Pons (tissue), 1 donor: ENCODE measurements around the gene PLP2.

Experiments
- DNase-seq: peaks from one replicate; pipeline ENCODE4 v3.0.0-alpha.2; 2016; ENCODE audit warnings: low spot score

Gene PLP2

DNA sequence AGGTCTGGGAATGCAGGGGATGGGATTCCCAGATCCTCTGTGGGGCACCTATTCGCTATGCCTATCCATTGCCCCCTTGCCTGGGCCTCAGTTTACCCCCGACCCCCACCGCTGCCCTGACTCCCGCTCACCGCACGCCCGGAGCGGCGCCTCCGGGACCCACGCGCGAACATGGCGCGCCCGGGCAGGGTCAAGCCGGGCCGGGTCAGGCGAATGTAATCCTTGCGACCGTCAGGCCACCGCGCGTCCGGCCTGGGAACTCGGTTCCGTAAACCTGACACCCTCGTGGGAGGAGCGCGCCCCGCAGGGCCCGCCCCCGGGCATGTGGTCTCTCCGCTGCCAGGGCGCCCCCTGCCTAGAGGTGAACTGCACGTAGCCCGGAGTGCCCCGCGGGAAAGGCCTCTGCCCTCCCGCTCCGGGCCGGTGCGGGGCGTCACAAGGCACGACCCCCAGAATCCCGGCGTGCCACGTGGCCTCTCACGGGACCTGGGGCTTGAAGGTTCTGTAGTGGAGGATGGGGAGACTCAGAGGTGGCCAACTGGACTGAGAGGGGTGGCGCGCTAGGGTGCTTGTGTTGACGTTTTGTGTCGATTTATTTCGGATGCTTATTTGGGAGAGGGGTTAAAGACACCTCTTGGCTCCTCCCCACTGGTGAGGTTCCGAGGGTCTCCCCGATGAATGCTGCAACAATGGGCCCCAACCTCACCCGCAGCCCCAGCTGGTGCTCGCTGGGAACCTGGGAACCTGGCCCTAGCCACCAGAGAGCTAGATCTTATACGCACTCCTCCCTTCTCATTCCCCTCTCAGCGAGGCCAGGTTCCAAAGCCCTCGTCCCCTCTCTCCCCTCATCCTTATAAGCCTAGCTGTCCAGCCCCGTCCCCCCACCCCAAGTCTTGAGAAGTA is 14.7 kb downstream of the PLP2 start, which contains the start of gene PRICKLE3:
PRICKLE3 (minus strand) TSS at position 249 of the 903 bp plus-strand sequence; CDS start at position 173, 76 bp downstream.
- no peak for DNase-seq

DNA sequence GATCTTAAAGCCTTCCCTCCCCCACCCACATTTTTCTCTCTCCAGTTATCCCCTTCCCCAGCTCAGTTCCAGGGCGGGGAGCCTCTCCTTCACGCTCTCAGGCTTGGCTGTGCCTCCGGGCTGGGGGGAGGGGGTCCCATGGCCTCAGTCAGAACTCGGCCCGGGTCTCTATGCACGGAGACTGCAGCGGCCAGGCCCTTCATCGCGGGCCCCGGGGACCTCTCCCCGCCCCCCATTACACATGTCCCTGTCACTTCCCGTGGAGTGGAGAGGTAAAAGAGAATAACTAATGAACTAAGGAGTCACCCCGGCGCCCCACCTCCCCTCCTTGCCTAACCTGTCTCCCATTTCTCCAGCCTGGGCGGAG is 15.3 kb downstream of the PLP2 start:
- no peak for DNase-seq

DNA sequence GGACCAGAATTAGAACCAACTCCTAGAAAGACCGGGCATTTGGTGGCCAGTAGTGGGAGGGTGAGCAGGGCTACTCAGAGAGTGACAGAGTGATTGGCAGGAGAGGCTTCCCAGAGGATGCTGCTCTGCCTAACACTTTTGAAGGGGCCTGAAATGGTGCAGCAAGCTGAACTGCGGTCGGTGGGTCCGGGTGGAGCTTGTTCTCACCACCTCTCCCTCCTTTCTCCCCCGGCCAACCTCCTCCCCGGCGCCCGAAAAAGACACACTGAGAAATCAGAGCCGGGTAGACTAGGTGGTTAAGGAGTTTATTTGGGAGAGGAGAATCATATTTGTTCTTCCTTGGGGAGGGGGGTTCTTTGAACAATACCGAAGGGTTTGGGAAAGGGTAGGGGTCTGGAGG is 15.8 kb downstream of the PLP2 start:
- DNase-seq: no peak

DNA sequence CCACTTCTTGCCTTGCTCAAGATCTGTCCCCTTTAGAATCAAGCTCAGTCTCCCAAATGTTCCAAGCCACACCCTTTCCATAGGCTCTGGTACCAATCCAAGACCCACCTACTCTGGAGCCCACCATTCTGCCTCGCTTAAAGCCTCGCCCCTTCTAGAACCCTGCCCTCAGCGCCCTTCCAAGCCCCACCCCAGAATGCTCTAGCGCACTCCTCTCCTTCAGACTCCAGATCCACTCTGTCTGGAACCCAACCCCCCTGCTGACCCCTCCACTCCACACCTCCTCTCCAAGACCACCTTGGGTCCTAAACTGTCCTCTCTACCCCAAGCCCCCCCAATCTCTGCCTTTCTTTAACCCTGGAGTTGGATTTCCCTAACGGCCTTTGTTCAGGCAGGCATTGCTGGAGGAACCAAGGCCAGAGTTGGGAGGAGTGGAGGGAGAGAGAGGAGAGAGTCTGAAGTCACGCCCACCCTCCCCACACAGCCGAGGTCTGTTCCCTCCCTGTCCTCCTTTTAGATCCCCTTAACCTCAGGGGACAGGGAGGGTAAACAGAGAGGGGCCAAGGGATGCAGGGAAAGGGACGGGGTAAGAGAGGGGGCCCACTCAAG is 16.9 kb downstream of the PLP2 start:
- no peak for DNase-seq

- no peak for DNase-seq
Observed at GRCh38 chrX:49189606-49190005, 17.9 kb downstream of the PLP2 start.

- peak; percentile 99 for DNase-seq
Observed at GRCh38 chrX:49190821-49191573, 19.3 kb downstream of the PLP2 start.

DNA sequence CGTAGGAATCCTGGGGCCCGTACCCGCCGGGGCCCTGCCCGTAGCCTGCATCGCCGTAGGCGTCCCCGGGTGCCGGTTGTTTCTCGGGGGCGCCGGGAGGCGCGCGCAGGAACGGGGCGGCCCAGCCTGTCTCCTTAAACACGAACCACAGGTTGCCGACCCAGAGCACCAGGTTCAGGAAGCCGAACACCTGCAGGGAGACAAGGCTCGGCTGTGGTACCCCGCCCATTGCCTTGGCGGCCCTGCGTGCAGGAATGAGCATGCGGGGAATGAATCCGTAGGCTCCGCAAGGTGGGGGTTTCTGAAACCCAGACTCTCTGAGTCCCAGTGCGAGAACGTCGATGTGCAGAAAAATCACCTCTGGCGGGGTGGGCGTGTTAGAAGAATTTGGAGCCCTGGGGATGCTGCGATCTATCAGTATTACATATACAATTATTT is 19.9 kb downstream of the PLP2 start:
- no peak for DNase-seq

- DNase-seq: no peak
Observed at GRCh38 chrX:49192722-49193328, 21.1 kb downstream of the PLP2 start.

DNA sequence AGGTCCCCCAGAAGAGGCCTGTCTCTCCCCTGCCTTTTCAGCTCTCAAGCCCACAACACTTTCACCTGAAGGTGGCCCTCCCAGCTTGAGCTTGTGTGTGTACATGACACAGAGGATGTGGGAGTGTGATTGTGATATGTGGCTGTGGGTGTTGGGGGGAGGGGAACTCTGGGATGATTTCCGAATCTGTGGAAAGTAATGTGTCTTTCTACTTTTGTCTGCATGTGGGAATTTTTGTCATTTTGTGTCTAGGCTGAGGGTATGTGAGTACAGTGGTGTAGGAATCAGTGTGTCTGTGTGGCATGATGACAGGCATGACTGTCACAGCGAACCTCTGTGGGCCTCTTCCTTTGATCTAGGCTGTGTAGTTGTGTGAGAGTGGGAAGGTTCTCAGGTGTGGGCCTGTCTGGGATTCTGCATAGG is 21.9 kb downstream of the PLP2 start:
- no peak for DNase-seq

GRCh38 chrX:49197543-49198087 is 25.9 kb downstream of the PLP2 start:
- no peak for DNase-seq

GRCh38 chrX:49198540-49199314 is 27.0 kb downstream of the PLP2 start:
- DNase-seq: no peak

- DNase-seq: no peak
Observed at GRCh38 chrX:49199315-49199595, 27.6 kb downstream of the PLP2 start.

- peak; percentile 69 for DNase-seq
Observed at GRCh38 chrX:49199906-49200771, 28.4 kb downstream of the PLP2 start, which contains the start of gene SYP. TSS of gene SYP (minus strand) at chrX:49200193. CDS start at chrX:49200186, 7 bp downstream.

GRCh38 chrX:49202022-49202421 is 30.3 kb downstream of the PLP2 start:
- no peak for DNase-seq

GRCh38 chrX:49203536-49203935 is 31.8 kb downstream of the PLP2 start:
- no peak for DNase-seq

GRCh38 chrX:49204017-49204416 is 32.3 kb downstream of the PLP2 start:
- DNase-seq: no peak

DNA sequence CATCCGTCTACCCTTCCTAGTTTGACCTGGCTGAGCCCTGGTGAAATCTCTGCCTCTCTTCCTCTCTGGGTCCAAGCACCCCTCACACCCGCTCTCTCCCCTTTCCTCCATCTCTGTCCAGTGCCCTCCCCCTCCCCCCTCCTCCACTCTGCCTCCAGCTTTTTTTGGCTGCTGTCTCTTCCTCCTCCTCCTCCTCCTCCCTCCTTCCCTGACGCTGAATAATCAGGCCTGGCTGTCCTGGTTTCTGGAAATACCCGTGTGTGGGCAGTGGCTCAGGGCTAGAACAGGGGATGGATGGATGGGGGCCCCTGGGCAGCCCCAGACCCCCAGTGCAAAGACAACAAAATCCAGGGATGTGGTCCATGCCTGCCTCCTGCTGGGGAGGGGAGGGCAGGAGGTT is 33.0 kb downstream of the PLP2 start:
- DNase-seq: no peak

DNA sequence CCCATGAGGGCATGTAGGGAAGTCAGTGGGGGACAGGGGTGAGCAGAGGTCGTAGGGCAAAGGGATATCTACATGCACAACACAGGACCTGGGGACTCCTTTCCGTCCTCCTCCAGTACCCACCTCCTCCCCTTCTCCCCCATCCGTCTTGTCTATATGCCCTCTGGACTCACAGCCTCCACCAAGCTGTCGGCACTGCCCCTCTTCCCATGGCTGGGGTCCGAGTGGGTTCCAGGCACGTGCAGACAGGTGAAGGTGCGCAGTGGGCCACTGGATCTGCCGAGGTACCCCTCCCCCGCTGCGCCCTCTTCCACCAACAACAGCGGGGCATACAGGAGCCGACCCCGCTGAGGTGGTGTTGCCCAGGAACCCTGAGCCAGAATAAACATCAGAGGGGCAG is 33.7 kb downstream of the PLP2 start:
- no peak for DNase-seq

DNA sequence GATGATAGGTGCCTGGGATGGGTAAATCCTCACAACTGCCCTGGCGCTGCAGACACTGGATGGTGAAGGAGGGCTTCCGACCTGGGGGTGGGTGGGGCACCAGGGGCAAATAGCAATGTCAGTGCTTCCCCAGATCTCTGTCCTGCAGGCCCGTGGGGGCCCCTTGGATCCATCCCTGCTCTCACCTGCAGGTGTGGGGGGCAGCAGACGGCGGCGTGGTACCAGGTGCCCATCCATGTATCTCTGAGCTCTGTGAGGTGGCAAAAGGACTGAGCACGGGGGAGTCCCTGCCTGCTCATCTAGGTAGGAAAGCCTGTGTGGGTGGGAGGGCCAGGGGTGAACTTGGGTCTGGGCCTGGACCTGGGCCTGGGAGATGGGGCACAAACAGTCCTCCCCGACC is 34.8 kb downstream of the PLP2 start:
- DNase-seq: no peak

- no peak for DNase-seq
Observed at GRCh38 chrX:49208399-49208798, 36.7 kb downstream of the PLP2 start.
